ENCODE results near the gene MAP4K3. TPM values are rescaled to one million over a fixed set of nuclear protein-coding genes. Genes with fewer than 3 reads are reported as not detected.

MAP4K3 gene
- total RNA-seq, 1 donor from 2014 or later = 63.6 TPM

GRCh38 chr2:39266916-39267434 is 170.1 kb downstream of the MAP4K3 start:
- Mint-ChIP-seq H3K9me3 (ENCODE audit: low read depth) (no peaks in the 10 kb centered on the region), H3K27me3 (no peaks in the 10 kb centered on the region), H3K27ac (no peak overlapping the region), H3K4me3 (ENCODE audit: low read depth) (no peak overlapping the region), H3K4me1 (ENCODE audit: low read depth) (no peaks in the 10 kb centered on the region), H3K36me3 (ENCODE audit: insufficient read depth) (peaks cover 17% of the 10 kb centered on the region)
- no peak for TF ChIP-seq CTCF (IDR thresholded peaks at IDR 0.05; ENCODE audit: unreplicated experiment)
- DNase-seq (ENCODE audit: low spot score, unreplicated experiment) = no peak

GRCh38 chr2:39266139-39266805 is 170.8 kb downstream of the MAP4K3 start:
- no peak overlapping the region for H3K27ac Mint-ChIP-seq
- H3K4me1 Mint-ChIP-seq (ENCODE audit: low read depth) = no peaks in the 10 kb centered on the region
- no peaks in the 10 kb centered on the region for H3K9me3 Mint-ChIP-seq (ENCODE audit: low read depth)
- no peak overlapping the region for H3K4me3 Mint-ChIP-seq (ENCODE audit: low read depth)
- no peaks in the 10 kb centered on the region for H3K27me3 Mint-ChIP-seq
- no peak for DNase-seq (ENCODE audit: low spot score, unreplicated experiment)
- peaks cover 17% of the 10 kb centered on the region for H3K36me3 Mint-ChIP-seq (ENCODE audit: insufficient read depth)
- no peak for TF ChIP-seq CTCF (IDR thresholded peaks at IDR 0.05; ENCODE audit: unreplicated experiment)

DNA sequence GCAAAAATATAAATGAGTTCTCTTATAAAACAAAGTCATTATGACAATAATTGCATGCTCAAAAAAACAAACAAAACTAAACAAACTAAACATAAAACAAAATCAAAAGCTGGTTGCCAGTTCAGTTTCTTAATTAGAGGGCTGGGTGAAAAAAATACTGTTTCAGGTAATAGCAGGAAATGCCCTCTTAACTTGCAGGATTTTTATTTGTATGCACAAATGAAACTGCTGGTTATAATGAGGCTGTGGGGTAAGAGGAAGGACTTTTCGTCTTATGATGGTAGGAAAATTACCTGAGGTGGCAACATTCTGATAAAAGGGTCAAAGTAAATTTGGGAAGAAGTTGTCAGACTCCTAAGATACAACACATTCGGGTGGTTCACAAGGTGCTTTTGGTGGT is 171.8 kb downstream of the MAP4K3 start:
- Mint-ChIP-seq H3K4me1 (ENCODE audit: low read depth) (no peaks in the 10 kb centered on the region), H3K27me3 (no peaks in the 10 kb centered on the region), H3K36me3 (ENCODE audit: insufficient read depth) (peaks cover 21% of the 10 kb centered on the region), H3K9me3 (ENCODE audit: low read depth) (no peaks in the 10 kb centered on the region), H3K27ac (no peak overlapping the region), H3K4me3 (ENCODE audit: low read depth) (no peak overlapping the region)
- no peak for TF ChIP-seq CTCF (IDR thresholded peaks at IDR 0.05; ENCODE audit: unreplicated experiment)
- no peak for DNase-seq (ENCODE audit: low spot score, unreplicated experiment)

DNA sequence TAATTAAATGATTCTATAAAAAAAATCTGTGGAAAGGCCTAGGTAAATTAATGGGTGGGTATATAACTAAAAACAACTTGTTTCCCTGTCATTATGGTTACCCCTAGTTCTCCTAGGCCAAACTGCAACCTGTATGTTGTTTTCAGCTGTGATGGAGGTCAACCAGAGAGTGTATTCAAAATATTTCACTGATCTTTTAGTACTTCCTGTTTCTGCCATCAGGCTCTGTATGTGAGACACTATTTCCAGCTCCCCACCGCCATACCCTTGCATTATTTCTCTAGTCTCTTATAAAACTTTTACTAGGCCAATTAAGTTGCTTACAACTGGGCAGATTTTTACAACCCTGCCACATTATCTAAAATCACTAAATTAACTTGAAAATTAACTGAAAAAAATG is 172.4 kb downstream of the MAP4K3 start:
- Mint-ChIP-seq H3K27ac (no peak overlapping the region), H3K4me1 (ENCODE audit: low read depth) (no peaks in the 10 kb centered on the region), H3K4me3 (ENCODE audit: low read depth) (no peak overlapping the region), H3K36me3 (ENCODE audit: insufficient read depth) (peaks cover 24% of the 10 kb centered on the region), H3K9me3 (ENCODE audit: low read depth) (no peaks in the 10 kb centered on the region), H3K27me3 (no peaks in the 10 kb centered on the region)
- TF ChIP-seq CTCF (IDR thresholded peaks at IDR 0.05; ENCODE audit: unreplicated experiment) = no peak
- no peak for DNase-seq (ENCODE audit: low spot score, unreplicated experiment)

DNA sequence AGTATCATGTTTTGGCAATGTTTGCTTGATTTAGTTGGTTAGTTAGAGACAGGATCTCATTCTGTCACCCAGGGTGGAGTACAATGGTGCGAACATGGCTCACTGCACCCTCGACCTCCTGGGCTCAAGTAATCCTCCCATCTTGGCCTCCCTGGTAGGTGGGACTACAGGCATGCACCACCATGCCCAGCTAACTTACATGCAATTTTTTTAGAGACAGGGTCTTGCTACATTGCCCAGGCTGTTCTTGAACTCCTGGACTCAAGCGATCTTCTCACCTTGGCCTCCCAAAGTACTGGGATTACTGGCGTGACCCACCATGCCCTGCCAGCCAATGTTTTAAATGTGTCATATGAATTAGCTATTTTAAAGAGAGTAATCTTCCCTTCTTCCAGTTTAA is 177.0 kb downstream of the MAP4K3 start:
- TF ChIP-seq CTCF (IDR thresholded peaks at IDR 0.05; ENCODE audit: unreplicated experiment) = no peak
- H3K9me3 Mint-ChIP-seq (ENCODE audit: low read depth) = no peaks in the 10 kb centered on the region
- H3K27me3 Mint-ChIP-seq = no peaks in the 10 kb centered on the region
- H3K36me3 Mint-ChIP-seq (ENCODE audit: insufficient read depth) = peaks cover 30% of the 10 kb centered on the region
- H3K4me1 Mint-ChIP-seq (ENCODE audit: low read depth) = peaks cover 3% of the 10 kb centered on the region
- DNase-seq (ENCODE audit: low spot score, unreplicated experiment) = no peak
- no peak overlapping the region for H3K27ac Mint-ChIP-seq
- no peak overlapping the region for H3K4me3 Mint-ChIP-seq (ENCODE audit: low read depth)

All from progenitor cell of endocrine pancreas (in vitro differentiated cells).